Measurements from ENCODE around the gene GBA3.

GBA3 gene

DNA sequence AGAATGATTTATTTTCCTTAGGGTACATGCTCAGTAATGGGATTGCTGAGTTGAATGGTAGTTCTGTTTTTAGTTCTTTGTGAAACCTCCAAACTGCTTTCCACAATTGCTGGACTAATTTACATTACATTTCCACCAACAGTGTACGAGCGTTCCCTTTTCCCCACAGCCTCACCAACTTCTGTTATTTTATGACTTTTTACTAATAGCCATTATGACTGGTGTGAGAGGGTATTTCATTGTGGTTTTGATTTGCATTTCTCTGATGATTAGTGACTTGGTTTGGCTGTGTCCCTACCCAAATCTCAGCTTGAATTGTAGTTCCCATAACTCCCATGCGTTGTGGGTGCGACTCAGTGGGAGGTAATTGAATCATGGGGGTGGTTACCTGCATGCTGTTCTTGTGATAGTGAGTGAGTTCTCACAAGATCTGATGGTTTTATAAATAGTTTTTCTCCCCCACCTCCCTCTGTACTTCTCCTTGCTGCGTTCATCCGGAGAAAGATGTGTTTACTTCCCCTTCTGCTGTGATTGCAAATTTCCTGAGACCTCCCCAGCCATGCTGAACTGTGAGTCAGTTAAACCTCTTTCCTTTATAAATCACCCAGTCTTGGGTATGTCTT, 95.1 kb downstream of the GBA3 start:
- DNase-seq: peak; percentile 16 to 63 (median 36)

DNA sequence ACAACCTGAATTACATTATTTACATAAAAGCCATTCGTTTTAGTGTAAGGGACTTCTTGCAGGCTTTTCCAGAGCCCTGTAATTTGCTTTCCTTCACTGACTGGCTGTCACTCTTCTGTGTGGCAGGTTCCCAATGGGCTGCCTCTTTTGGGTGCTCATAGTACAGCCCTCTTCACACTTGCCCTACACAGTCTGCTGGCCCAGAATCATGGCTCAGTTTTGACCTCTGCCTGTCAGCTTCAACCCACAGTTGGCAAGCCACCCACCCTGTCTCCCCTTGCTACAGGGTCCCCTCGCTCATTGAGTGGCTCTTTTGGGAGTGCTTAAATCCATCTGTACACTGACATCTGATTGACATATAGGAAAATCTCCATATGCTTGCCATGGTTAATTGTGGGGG, 97.9 kb downstream of the GBA3 start:
- DNase-seq: no peak

GRCh38 chr4:22794732-22795131, 102.0 kb downstream of the GBA3 start:
- DNase-seq: no peak

DNA sequence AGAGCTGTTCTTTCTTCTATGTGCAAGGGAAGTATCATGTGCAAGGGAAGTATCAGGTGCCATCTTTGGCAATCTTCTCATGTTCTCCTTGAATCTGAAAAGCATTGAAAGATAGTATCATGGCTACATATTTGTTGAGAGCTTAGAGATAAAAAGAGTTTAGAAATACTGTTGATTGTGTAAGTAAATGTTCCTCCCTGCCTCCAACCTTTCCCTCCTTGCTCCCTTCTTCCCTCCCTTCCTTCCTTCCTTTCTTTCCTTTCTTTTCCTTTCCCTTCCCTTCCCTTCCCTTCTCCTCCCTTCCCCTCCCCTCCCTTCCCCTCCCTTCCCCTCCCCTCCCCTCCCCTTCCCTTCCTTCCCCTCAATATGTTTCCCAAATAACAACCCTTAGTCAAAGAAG, 108.7 kb downstream of the GBA3 start:
- no peak for DNase-seq

DNA sequence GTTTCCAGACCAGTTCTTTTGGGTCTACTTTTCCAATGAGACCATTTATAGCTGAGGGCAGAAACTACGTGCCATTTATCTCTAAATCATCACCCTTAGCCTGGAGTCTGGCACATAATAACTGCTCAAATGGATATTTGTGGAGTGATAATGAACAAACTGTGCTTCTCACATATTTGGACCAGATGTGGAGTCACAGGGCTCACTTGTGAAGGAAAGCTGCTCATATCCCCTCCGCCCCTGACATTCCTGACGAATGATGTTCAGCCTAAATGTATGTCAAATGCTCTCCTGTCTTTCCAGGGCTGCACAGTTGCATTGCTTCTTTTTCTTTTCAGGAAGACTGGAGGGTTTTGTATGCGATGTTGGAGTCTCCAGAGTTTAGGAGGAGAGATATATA, 110.1 kb downstream of the GBA3 start:
- DNase-seq: no peak

GRCh38 chr4:22803512-22803911, 110.8 kb downstream of the GBA3 start:
- DNase-seq: no peak

DNA sequence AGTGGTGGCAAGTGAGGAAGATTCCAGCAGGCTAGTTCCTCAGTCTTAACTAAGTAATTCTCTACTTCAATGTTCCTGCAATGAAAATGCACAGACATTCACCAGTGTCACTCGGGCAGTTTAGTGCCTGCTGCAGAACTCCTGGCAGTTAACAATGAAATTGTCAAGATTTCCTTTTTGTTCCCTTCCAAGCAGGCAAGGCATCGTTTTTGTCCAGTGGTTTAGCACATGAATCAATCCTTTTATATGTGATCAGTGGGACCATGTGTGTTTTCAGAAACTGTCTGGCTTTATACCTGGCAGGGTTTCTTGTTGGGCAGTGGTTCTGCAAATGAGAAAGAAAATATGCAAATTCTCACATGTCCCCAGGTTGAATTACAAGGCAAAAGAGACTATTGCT, 122.2 kb downstream of the GBA3 start:
- no peak for DNase-seq

- no peak for DNase-seq
These were observed 131.4 kb downstream of the GBA3 start for GRCh38 chr4:22824091-22824490.

- DNase-seq: no peak
These were observed 149.8 kb downstream of the GBA3 start for GRCh38 chr4:22842360-22843018.

DNA sequence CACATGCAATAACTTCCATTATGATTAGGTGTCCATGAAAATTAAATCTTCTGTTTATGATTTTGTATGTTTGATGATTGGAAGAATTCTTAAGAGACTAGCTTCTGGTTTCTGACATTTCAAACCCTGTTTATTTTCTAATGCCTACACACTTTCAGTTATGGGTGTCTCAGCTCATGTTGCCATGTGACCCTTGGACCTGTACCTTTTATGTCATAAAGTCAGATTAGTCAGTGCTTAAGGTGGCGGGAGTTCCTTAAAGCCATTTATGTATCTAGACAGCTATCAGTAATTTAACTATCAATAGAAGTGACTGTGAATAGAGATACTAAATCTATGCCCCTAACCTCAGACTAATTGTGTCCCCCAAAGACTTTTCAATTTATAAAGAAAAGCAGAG, 155.6 kb downstream of the GBA3 start:
- no peak for DNase-seq

GRCh38 chr4:22850055-22850454, 157.3 kb downstream of the GBA3 start:
- DNase-seq: no peak

DNA sequence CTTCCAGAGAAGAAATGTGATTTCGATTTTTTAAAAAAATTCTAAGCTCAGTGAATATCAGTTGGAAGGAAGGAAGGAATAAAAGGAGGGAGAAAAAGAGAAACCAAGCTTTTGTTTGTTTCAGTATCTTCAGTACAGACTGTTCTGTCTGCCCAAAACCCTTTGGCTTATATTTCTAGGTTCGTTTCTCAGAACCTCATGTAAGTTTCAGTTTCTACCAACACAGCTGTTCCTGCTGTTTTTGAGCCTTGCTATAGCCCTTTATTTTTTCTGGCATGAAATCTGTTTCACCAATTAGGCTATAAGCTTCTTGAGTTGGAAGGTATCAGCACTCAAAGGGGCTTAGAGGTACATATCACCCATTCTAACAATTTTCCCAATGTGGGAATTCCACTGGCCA, 157.9 kb downstream of the GBA3 start:
- no peak for DNase-seq

DNA sequence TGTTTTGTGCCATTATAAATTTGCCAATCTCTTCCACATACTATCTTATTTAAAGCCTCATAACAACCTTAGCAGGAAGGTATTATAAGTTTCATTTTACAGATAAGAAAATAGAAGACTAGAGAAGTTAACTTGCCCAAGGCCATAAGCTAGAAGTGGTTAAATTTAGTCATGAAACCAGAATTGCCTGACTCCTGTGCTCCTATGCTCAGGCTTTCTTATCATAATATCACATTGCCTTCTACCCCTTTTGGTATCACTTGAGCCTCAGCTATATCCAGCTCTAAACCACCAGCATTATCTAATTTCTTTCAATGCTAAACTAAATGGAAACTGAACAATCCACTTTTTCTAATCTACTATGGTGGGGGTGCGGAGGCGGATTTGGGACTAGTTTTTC, 164.7 kb downstream of the GBA3 start:
- no peak for DNase-seq

- no peak for DNase-seq
These were observed 166.6 kb downstream of the GBA3 start for GRCh38 chr4:22859318-22859717.
